ENCODE data around the gene KRT23.

KRT23 gene, protein sequence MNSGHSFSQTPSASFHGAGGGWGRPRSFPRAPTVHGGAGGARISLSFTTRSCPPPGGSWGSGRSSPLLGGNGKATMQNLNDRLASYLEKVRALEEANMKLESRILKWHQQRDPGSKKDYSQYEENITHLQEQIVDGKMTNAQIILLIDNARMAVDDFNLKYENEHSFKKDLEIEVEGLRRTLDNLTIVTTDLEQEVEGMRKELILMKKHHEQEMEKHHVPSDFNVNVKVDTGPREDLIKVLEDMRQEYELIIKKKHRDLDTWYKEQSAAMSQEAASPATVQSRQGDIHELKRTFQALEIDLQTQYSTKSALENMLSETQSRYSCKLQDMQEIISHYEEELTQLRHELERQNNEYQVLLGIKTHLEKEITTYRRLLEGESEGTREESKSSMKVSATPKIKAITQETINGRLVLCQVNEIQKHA

DNA sequence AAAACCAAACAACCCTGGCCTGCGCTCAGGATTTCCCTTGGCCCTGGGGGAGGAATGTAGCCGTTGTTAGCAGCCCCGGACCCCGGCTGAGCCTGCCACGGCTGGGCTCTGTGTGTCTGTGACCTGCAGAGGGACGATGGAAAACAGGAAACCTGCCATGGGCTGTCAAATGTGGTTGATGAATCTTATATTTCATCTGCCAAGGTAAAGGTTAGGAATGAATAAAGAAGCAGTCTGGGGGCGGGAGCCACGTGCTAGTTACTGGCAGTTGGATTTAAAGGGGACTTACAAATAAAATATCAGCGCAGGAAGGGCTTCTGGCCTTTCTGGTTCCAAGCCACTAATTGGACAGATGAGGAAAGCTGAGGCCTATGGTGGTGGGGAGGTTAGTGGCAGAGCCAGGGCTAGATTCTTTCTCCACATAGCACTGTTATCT, at the start of gene KRT23:
KRT23 (minus strand) TSS at position 263 of the 436 bp plus-strand sequence. CDS start 1,043 bp downstream, outside the sequence.
- TF ChIP-seq, protein P1, sequence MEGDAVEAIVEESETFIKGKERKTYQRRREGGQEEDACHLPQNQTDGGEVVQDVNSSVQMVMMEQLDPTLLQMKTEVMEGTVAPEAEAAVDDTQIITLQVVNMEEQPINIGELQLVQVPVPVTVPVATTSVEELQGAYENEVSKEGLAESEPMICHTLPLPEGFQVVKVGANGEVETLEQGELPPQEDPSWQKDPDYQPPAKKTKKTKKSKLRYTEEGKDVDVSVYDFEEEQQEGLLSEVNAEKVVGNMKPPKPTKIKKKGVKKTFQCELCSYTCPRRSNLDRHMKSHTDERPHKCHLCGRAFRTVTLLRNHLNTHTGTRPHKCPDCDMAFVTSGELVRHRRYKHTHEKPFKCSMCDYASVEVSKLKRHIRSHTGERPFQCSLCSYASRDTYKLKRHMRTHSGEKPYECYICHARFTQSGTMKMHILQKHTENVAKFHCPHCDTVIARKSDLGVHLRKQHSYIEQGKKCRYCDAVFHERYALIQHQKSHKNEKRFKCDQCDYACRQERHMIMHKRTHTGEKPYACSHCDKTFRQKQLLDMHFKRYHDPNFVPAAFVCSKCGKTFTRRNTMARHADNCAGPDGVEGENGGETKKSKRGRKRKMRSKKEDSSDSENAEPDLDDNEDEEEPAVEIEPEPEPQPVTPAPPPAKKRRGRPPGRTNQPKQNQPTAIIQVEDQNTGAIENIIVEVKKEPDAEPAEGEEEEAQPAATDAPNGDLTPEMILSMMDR (IDR thresholded peaks at IDR 0.05; ENCODE audit: low read depth, low read length, missing control alignments): no peak
- no peak within 1 kb of the TSS for H3K4me3 ChIP-seq (ENCODE audit: low read depth, low read length)

GRCh38 chr17:40986920-40987319, 49.5 kb upstream of the KRT23 start:
- no peak overlapping the region for H3K4me3 ChIP-seq (ENCODE audit: low read depth, low read length)
- TF ChIP-seq, protein P1 (IDR thresholded peaks at IDR 0.05; ENCODE audit: low read depth, low read length, missing control alignments): no peak
- no peak for DNase-seq (ENCODE audit: low read depth)

More for the DNA sequence above, at the start of gene KRT23:
- no peak for DNase-seq (ENCODE audit: low read depth)

GRCh38 chr17:40984226-40984625, 46.8 kb upstream of the KRT23 start, which contains the start of gene KRT40:
Gene KRT40 (minus strand): TSS chr17:40984326. CDS start chr17:40984273, 53 bp downstream.
- DNase-seq (ENCODE audit: low read depth): no peak
- no peak within 1 kb of the TSS for H3K4me3 ChIP-seq (ENCODE audit: low read depth, low read length)
- TF ChIP-seq, protein P1 (IDR thresholded peaks at IDR 0.05; ENCODE audit: low read depth, low read length, missing control alignments): no peak

GRCh38 chr17:40981115-40981514, 43.7 kb upstream of the KRT23 start:
- H3K4me3 ChIP-seq (ENCODE audit: low read depth, low read length): no peak overlapping the region
- TF ChIP-seq, protein P1 (IDR thresholded peaks at IDR 0.05; ENCODE audit: low read depth, low read length, missing control alignments): no peak
- no peak for DNase-seq (ENCODE audit: low read depth)

DNA sequence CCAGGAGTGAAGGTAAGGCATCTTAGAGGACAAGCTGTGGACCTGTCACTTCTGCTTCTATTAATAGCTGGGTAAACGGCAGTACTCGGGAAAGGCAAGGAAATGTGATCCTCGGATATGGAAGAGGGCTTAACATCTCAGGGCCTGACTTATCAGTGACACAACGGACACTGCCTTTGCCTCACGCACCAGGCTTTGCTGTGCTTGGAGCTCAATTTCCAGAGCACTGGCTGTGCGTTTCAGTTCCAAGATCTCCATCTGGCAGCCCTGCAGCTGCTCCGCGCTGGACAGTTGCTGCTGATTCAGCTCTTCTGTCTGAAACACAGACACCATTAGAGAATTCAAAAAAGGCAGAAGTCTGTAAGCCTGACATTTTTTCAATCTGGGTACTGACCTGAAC, 43.1 kb upstream of the KRT23 start:
- TF ChIP-seq, protein P1 (IDR thresholded peaks at IDR 0.05; ENCODE audit: low read depth, low read length, missing control alignments): no peak
- no peak overlapping the region for H3K4me3 ChIP-seq (ENCODE audit: low read depth, low read length)
- DNase-seq (ENCODE audit: low read depth): no peak

DNA sequence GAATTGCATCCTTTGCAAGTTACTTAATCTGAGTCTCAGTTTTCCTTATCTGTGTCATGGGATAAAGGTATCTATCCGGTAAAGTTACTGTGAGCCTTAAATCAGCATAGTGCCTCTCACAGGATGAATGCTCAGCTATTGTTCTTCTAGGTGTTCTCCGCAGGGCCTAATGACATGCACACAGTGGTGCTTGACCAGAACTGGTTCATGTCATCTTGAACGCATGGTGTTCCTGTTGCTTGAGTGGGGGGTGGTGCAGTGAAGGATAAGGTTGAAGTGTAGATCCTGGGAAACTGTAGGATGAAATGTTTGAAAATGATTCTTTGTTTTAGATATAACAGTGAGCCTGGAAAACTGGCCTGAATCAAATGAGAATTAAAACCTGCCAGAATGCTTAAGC, 42.7 kb upstream of the KRT23 start:
- TF ChIP-seq, protein P1 (IDR thresholded peaks at IDR 0.05; ENCODE audit: low read depth, low read length, missing control alignments): no peak
- H3K4me3 ChIP-seq (ENCODE audit: low read depth, low read length): no peak overlapping the region

More for the DNA sequence above, 42.7 kb upstream of the KRT23 start:
- DNase-seq (ENCODE audit: low read depth): no peak
